K562 (cell line): ENCODE data around the gene ARHGEF7. TPM values are rescaled to one million over a fixed set of nuclear protein-coding genes. Genes with fewer than 3 reads are reported as not detected.

ENCODE experiments used
- ATAC-seq: fragments of 200-7000 bp; cut with Tn5 transposase; 3 replicates; pipeline ENCODE4 v1.9.1; 2020; ENCODE audit warnings: moderate library complexity
- BruUV-seq: library from RNA; stranded (reverse); fragments of 400-500 nt; replicated peaks from 2 replicates; lab custom pipeline; 2021; lab: Mats Ljungman, UMichigan
- CTCF ChIA-PET: fragments of 300-600 bp; formaldehyde crosslinking; extraction: SDS; loops from one replicate; lab custom pipeline; 2021; ENCODE audit warnings: low intra/inter-chr PET ratio; lab: Yijun Ruan, JAX
- POLR2A ChIA-PET: fragments of 300-600, 350-650 bp; sonication (Branson Sonifier 250); formaldehyde crosslinking; extraction: SDS; loops from one replicate; lab custom pipeline; 2021; ENCODE audit warnings: antibody characterized with exemption, inconsistent platforms; lab: Yijun Ruan, JAX
- DNase-seq, 4 experiments: peaks; one replicate each; pipeline versions ENCODE4 v3.0.0 to v3.0.0-alpha.2; 2011 to 2018; ENCODE audit warnings: low spot score in 3 of 4, mixed read lengths in 3 of 4; ENCODE audit errors: extremely low read depth in 1 of 4
- FAIRE-seq: peaks from 2 replicates; lab custom pipeline; 2011; peaks lifted over from hg19 to GRCh38; lab: Jason Lieb, UNC
- H2AFZ ChIP-seq: 2 replicates; pipeline ENCODE4 v1.6.0; 2011; ENCODE audit warnings: low read depth, low read length, control low read depth, inconsistent platforms
- H3K27ac ChIP-seq: fragments of 200-600 bp; 3 replicates; pipeline ENCODE4 v1.8.0; 2011; ENCODE audit warnings: low read depth, mild to moderate bottlenecking, control low read depth, inconsistent platforms, low read length, moderate library complexity, mixed read lengths; ENCODE audit errors: extremely low read depth
- H3K27me3 ChIP-seq, 2 experiments: fragments of 300-600 bp in 1 of 2; 2 replicates in 1 of 2; 3 replicates in 1 of 2; pipeline versions ENCODE4 v1.6.0 to v1.8.0; 2011; ENCODE audit warnings: inconsistent platforms in 2 of 2, low read length in 2 of 2, mild to moderate bottlenecking in 1 of 2, mixed read lengths in 1 of 2, moderate library complexity in 1 of 2; ENCODE audit not compliant: control insufficient read depth in 2 of 2, insufficient read depth in 2 of 2
- H3K36me3 ChIP-seq: fragments of 300-600 bp; 3 replicates; pipeline ENCODE4 v1.8.0; 2011; ENCODE audit warnings: mild to moderate bottlenecking, low read length, inconsistent platforms; ENCODE audit not compliant: control insufficient read depth, insufficient read depth
- H3K4me1 ChIP-seq, 2 experiments: fragments of 200-600 bp in 1 of 2; replicated peaks in 1 of 2; 2 replicates in 1 of 2; 3 replicates in 1 of 2; pipeline versions ENCODE4 v1.5.1 to v1.8.0; 2011; ENCODE audit warnings: inconsistent platforms in 2 of 2, low read length in 2 of 2, mild to moderate bottlenecking in 1 of 2, mixed read lengths in 1 of 2, moderate library complexity in 1 of 2; ENCODE audit not compliant: control insufficient read depth in 2 of 2, insufficient read depth in 2 of 2
- H3K4me2 ChIP-seq: 2 replicates; pipeline ENCODE4 v1.6.1; 2011; ENCODE audit warnings: low read length, control low read depth, inconsistent platforms, mixed read lengths; ENCODE audit not compliant: insufficient read depth
- H3K4me3 ChIP-seq: fragments of 200-600 bp; sonication (generic), shearing (Covaris generic); 2 replicates; pipeline ENCODE4 v1.5.1; 2016; ENCODE audit warnings: control low read depth, inconsistent platforms
- H3K79me2 ChIP-seq: fragments of 200-600 bp; 3 replicates; pipeline ENCODE4 v1.8.0; 2011; ENCODE audit warnings: low read length, inconsistent platforms; ENCODE audit not compliant: control insufficient read depth, insufficient read depth
- H3K9ac ChIP-seq, 2 experiments: 2 replicates each; pipeline versions ENCODE4 v1.6.0 to v1.6.1; 2011; ENCODE audit warnings: low read depth in 2 of 2, low read length in 2 of 2, control low read depth in 1 of 2, inconsistent platforms in 1 of 2, mild to moderate bottlenecking in 1 of 2, mixed read lengths in 1 of 2; ENCODE audit not compliant: insufficient read depth in 1 of 2
- H3K9me1 ChIP-seq: one replicate; pipeline ENCODE4 v1.6.0; 2011; ENCODE audit warnings: inconsistent platforms, mild to moderate bottlenecking, low read length, moderate library complexity; ENCODE audit not compliant: control insufficient read depth, insufficient read depth
- H3K9me3 ChIP-seq: replicated peaks from 2 replicates; pipeline ENCODE4 v1.5.1; 2011; ENCODE audit warnings: low read depth, low read length, inconsistent platforms; ENCODE audit not compliant: control insufficient read depth, insufficient read depth
- H4K20me1 ChIP-seq: replicated peaks from 2 replicates; pipeline ENCODE4 v1.6.1; 2011; ENCODE audit warnings: low read length, inconsistent platforms, mixed read lengths; ENCODE audit not compliant: control insufficient read depth, insufficient read depth
- ARHGAP35 ChIP-seq: fragments of 450-650 bp; IDR thresholded peaks from 2 replicates; pipeline ENCODE4 v1.6.1; 2018; ENCODE audit not compliant: partially characterized antibody
- FOXA1 ChIP-seq: fragments of 450-650 bp; IDR thresholded peaks from 2 replicates; pipeline ENCODE4 v1.6.1; 2016; ENCODE audit warnings: mild to moderate bottlenecking, borderline replicate concordance
- GATA2 ChIP-seq: sonication (generic); formaldehyde crosslinking; IDR thresholded peaks from 2 replicates; pipeline ENCODE4 v1.4.0; 2020; ENCODE audit warnings: mild to moderate bottlenecking, missing genetic modification reagents
- KLF13 ChIP-seq: fragments of 450-650 bp; IDR thresholded peaks from 2 replicates; pipeline ENCODE4 v1.6.1; 2016; ENCODE audit warnings: missing genetic modification characterization, low read depth, mild to moderate bottlenecking, missing compliant biosample characterization, moderate library complexity, borderline replicate concordance
- KLF6 ChIP-seq: fragments of 250-450 bp; sonication (Bioruptor Pico); IDR thresholded peaks from 2 replicates; pipeline ENCODE4 v1.4.0; 2020; ENCODE audit warnings: mild to moderate bottlenecking, moderate library complexity, borderline replicate concordance
- NBN ChIP-seq: fragments of 450-650 bp; IDR thresholded peaks from 2 replicates; pipeline ENCODE4 v1.6.1; 2016; ENCODE audit warnings: low read depth, mild to moderate bottlenecking
- POLR2AphosphoS5 ChIP-seq: IDR thresholded peaks from 2 replicates; pipeline ENCODE4 v1.6.1; 2011; ENCODE audit warnings: mild to moderate bottlenecking, low read depth, low read length, moderate library complexity; ENCODE audit not compliant: control insufficient read depth, insufficient read depth
- RBBP5 ChIP-seq: fragments of 200-600 bp; sonication (generic); IDR thresholded peaks from 2 replicates; pipeline ENCODE4 v1.6.1; 2012; ENCODE audit warnings: borderline replicate concordance, mild to moderate bottlenecking, low read length, control low read depth, inconsistent platforms; ENCODE audit not compliant: insufficient read depth, poor library complexity, severe bottlenecking
- RFX5 ChIP-seq: IDR thresholded peaks from 2 replicates; pipeline ENCODE4 v1.6.1; 2011; ENCODE audit warnings: low read depth, mild to moderate bottlenecking, improper control_type of control experiment, low read length
- RUNX1 ChIP-seq: sonication (generic); IDR thresholded peaks from 2 replicates; pipeline ENCODE4 v1.6.1; 2016; ENCODE audit warnings: antibody characterized with exemption, low read depth
- SMC3 ChIP-seq: conservative IDR thresholded peaks from 2 replicates; pipeline ENCODE4 v1.6.1; 2011; ENCODE audit warnings: low read depth, low read length, improper control_type of control experiment; ENCODE audit not compliant: insufficient read depth
- TRIM28 ChIP-seq: fragments of 450-650 bp; IDR thresholded peaks from 2 replicates; pipeline ENCODE4 v1.6.1; 2017
- U2AF2 ChIP-seq: fragments of 200-400 bp; formaldehyde crosslinking; optimal IDR thresholded peaks from 2 replicates; pipeline ENCODE3; 2017; ENCODE audit warnings: low read depth, mild to moderate bottlenecking, low read length
- ZNF224 ChIP-seq: sonication (generic); formaldehyde crosslinking; IDR thresholded peaks from 2 replicates; pipeline ENCODE4 v1.8.0; 2022; ENCODE audit warnings: mild to moderate bottlenecking, missing genetic modification reagents
- ZNF274 ChIP-seq: IDR thresholded peaks from 2 replicates; pipeline ENCODE4 v1.6.1; 2011; ENCODE audit warnings: low read depth, mild to moderate bottlenecking, low read length, moderate library complexity, borderline replicate concordance
- WGBS: fragments of 100-300 bp; shearing (Covaris generic); methylation state at CpG from one replicate; pipeline ENCODE4 v1.1.6; 2016; ENCODE audit warnings: low coverage, mixed read lengths; ENCODE audit not compliant: insufficient coverage; ENCODE audit errors: missing lambda C conversion rate; 5-methylcytosine and 5-hydroxymethylcytosine counted together
- in situ Hi-C: fragments of 300-500 bp; cut with MboI; formaldehyde crosslinking; loops from 4 replicates; pipeline ENCODE4 v1.15.0; 2018; ENCODE audit warnings: inconsistent platforms, mixed read lengths
- intact Hi-C: fragments of 100-400 bp; cut with micrococcal nuclease; formaldehyde crosslinking; loops from 2 replicates; pipeline ENCODE4 v1.14.2; 2022
- polyA plus RNA-seq, 8 experiments: library from polyadenylated mRNA; depleted of rRNA in 4 of 8; stranded (reverse) in 5 of 8; unstranded in 3 of 8; fragments of >200 nt; fragmentation: Nextera tagmentation in 2 of 8; fragmentation: Illumina TruSeq in 1 of 8; extraction: Ambion mirVana in 2 of 8; extraction: Trizol in 1 of 8; gene quantifications; 2 replicates each; pipeline versions ENCODE4 v1.2.1 to v1.2.3, GENCODE V29; 2011 to 2014; ENCODE audit warnings: inconsistent platforms in 1 of 8, missing spikeins in 1 of 8
- total RNA-seq, 7 experiments: library from RNA; depleted of rRNA in 6 of 7; stranded (reverse); fragments of >200 nt in 6 of 7; fragmentation: Illumina TruSeq in 2 of 7; extraction: Trizol in 2 of 7; gene quantifications; 2 replicates each; pipeline versions ENCODE4 v1.2.1 to v1.2.3, GENCODE V29; 2011 to 2021; ENCODE audit warnings: low replicate concordance in 1 of 7
- TF ChIP-seq, protein P1 (sequence below): sonication (generic); formaldehyde crosslinking; IDR thresholded peaks from 2 replicates; pipeline ENCODE4 v1.9.0; 2022; ENCODE audit warnings: mild to moderate bottlenecking, missing genetic modification reagents

The ARHGEF7 gene
- total and polyA plus RNA-seq, 9 of the 15 experiments (the other 6 are each of a cell fraction or from before 2014, with no cell fraction given): 2.1 to 26.8 (median 17.5) TPM

DNA sequence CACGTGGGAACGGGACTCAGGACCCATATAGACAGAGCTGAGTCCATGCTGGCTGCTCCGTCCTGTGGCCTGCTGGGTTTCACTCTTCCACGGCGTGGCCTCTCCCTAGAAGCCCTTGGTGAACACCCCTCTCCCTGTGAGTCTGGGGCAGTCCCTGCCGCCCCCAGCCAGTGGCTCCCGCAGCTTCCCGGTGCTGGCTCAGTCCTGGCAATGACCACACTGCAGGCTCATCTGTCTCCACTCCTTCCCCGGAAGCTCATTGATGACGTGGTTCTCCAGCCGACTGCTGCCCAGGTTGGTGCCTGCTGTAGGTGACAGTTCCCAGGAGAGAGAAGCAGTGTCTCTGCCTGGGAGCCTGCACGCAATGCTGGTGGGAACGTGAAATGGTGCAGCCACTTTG is 203.3 kb downstream of the ARHGEF7 start:
- H3K79me2 ChIP-seq: no peaks in the 10 kb centered on the region
- 2% methylated on average over 10 of the region's 13 CpGs for WGBS
- H3K36me3 ChIP-seq: no peaks in the 10 kb centered on the region
- no peak for FAIRE-seq
- ChIA-PET CTCF (no interaction called here), POLR2A (no interaction called here)
- intact Hi-C loops (no loop called here), in situ Hi-C loops (no loop called here)
- no peak overlapping the region for H3K4me2 ChIP-seq
- TF ChIP-seq U2AF2 (no peak), KLF13 (tag) (no peak), TRIM28 (no peak), SMC3 (no peak), ZNF224 (no peak), ZNF274 (no peak), RUNX1 (no peak), RFX5 (no peak), POLR2AphosphoS5 (no peak), NBN (no peak), GATA2 (CRISPR knock-in tag) (no peak), RBBP5 (no peak), KLF6 (CRISPR knock-in tag) (no peak), ARHGAP35 (no peak), FOXA1 (no peak)
- TF ChIP-seq, protein P1, sequence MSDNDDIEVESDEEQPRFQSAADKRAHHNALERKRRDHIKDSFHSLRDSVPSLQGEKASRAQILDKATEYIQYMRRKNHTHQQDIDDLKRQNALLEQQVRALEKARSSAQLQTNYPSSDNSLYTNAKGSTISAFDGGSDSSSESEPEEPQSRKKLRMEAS (CRISPR knock-in tag): no peak
- no peaks in the 10 kb centered on the region for H4K20me1 ChIP-seq
- H3K27me3 ChIP-seq: peaks cover 0 to 48% of the 10 kb centered on the region in 2 experiments; a peak in 4 of 5 replicates
- H3K9ac ChIP-seq: no peak overlapping the region
- no TSS peak for BruUV-seq
- H3K4me3 ChIP-seq: no peak overlapping the region
- H3K9me3 ChIP-seq: no peaks in the 10 kb centered on the region
- peaks cover 0 to 6% of the 10 kb centered on the region in 2 experiments; a peak in 2 of 5 replicates for H3K4me1 ChIP-seq
- no peak for DNase-seq
- H2AFZ ChIP-seq: no peak overlapping the region
- peak; percentile 24; the same call in 1 of the 3 replicates for ATAC-seq
- no peak overlapping the region for H3K27ac ChIP-seq
- no peaks in the 10 kb centered on the region for H3K9me1 ChIP-seq
